Smooth muscle cell (in vitro differentiated cells): Measurements from ENCODE around the gene RAB3C. TPM values are rescaled to one million over a fixed set of nuclear protein-coding genes. Genes with fewer than 3 reads are reported as not detected.

Experiments
- DNase-seq: peaks from one replicate; lab custom pipeline; 2025; ENCODE audit not compliant: unreplicated experiment; lab: John Stamatoyannopoulos, UW
- H2AFZ ChIP-seq: fragments of 200-600 bp; sonication (generic); 2 replicates; pipeline ENCODE4 v1.6.0; 2016; ENCODE audit warnings: antibody characterized with exemption, low read depth, mild to moderate bottlenecking
- H3F3A ChIP-seq: fragments of 200-600 bp; sonication (generic); 2 replicates; pipeline ENCODE4 v1.6.0; 2017; ENCODE audit warnings: antibody characterized with exemption, low read depth
- H3K27ac ChIP-seq: fragments of 200-600 bp; sonication (generic); 2 replicates; pipeline ENCODE4 v1.5.1; 2016; ENCODE audit warnings: low read depth, mild to moderate bottlenecking
- H3K27me3 ChIP-seq: fragments of 200-600 bp; sonication (generic); 2 replicates; pipeline ENCODE4 v1.6.1; 2016; ENCODE audit warnings: low read depth, mild to moderate bottlenecking
- H3K36me3 ChIP-seq: fragments of 200-600 bp; sonication (generic); 2 replicates; pipeline ENCODE4 v1.5.1; 2016; ENCODE audit warnings: low read depth
- H3K4me1 ChIP-seq: fragments of 200-600 bp; sonication (generic); 2 replicates; pipeline ENCODE4 v1.5.1; 2016; ENCODE audit warnings: low read depth
- H3K4me2 ChIP-seq: fragments of 200-600 bp; sonication (generic); 2 replicates; pipeline ENCODE4 v1.6.0; 2016; ENCODE audit warnings: mild to moderate bottlenecking
- H3K4me3 ChIP-seq: fragments of 200-600 bp; sonication (generic); 2 replicates; pipeline ENCODE4 v1.5.1; 2016; ENCODE audit warnings: mild to moderate bottlenecking
- H3K79me2 ChIP-seq: fragments of 200-600 bp; sonication (generic); 2 replicates; pipeline ENCODE4 v1.6.0; 2016; ENCODE audit warnings: low read depth, mild to moderate bottlenecking
- H3K9ac ChIP-seq: fragments of 200-600 bp; sonication (generic); 2 replicates; pipeline ENCODE4 v1.6.0; 2016; ENCODE audit warnings: low read depth
- H3K9me3 ChIP-seq: fragments of 200-600 bp; sonication (generic); replicated peaks from 2 replicates; pipeline ENCODE4 v1.5.1; 2016; ENCODE audit warnings: low read depth
- H4K20me1 ChIP-seq: fragments of 200-600 bp; sonication (generic); 2 replicates; pipeline ENCODE4 v1.6.0; 2016; ENCODE audit warnings: low read depth
- CTCF ChIP-seq: fragments of 200-600 bp; sonication (generic); IDR thresholded peaks from 2 replicates; pipeline ENCODE4 v1.5.1; 2017; ENCODE audit warnings: borderline replicate concordance, mild to moderate bottlenecking, antibody characterized with exemption; ENCODE audit not compliant: insufficient read depth, poor library complexity, severe bottlenecking
- WGBS: methylation state at CpG from one replicate; pipeline ENCODE4 v1.1.7; 2016; ENCODE audit warnings: low lambda C conversion rate; 5-methylcytosine and 5-hydroxymethylcytosine counted together
- polyA plus RNA-seq: library from polyadenylated mRNA; unstranded; fragments of >200 nt; fragmentation: Nextera tagmentation; extraction: Ambion mirVana; gene quantifications from 2 replicates; pipeline ENCODE4 v1.2.1, GENCODE V29; 2016
- total RNA-seq: library from RNA; depleted of rRNA; stranded (reverse); fragments of >200 nt; gene quantifications from 2 replicates; pipeline ENCODE4 v1.2.3, GENCODE V29; 2014

RAB3C gene
- total and polyA plus RNA-seq, 2 experiments from 2014 or later: 0.10 to 1.1 TPM

- Histone ChIP-seq H3K9ac (no peak overlapping the region), H3K4me3 (no peak overlapping the region), H3K27ac (no peak overlapping the region), H3K36me3 (no peaks in the 10 kb centered on the region), H2AFZ (no peak overlapping the region), H3K27me3 (no peaks in the 10 kb centered on the region), H3F3A (no peaks in the 10 kb centered on the region), H3K4me2 (no peak overlapping the region), H3K9me3 (no peaks in the 10 kb centered on the region), H3K4me1 (no peaks in the 10 kb centered on the region), H4K20me1 (no peaks in the 10 kb centered on the region), H3K79me2 (no peaks in the 10 kb centered on the region)
- TF ChIP-seq CTCF: no peak
- 100% methylated on average over 2 of the region's 2 CpGs for WGBS
- no peak for DNase-seq
These were observed 142.1 kb downstream of the RAB3C start for GRCh38 chr5:58724992-58725391.

GRCh38 chr5:58731641-58732040, 148.8 kb downstream of the RAB3C start:
- Histone ChIP-seq H3K4me2 (no peak overlapping the region), H3K4me3 (no peak overlapping the region), H3K79me2 (no peaks in the 10 kb centered on the region), H3K9ac (no peak overlapping the region), H4K20me1 (no peaks in the 10 kb centered on the region), H2AFZ (no peak overlapping the region), H3K27me3 (no peaks in the 10 kb centered on the region), H3K4me1 (peaks cover 9% of the 10 kb centered on the region), H3K36me3 (no peaks in the 10 kb centered on the region), H3K27ac (no peak overlapping the region), H3K9me3 (no peaks in the 10 kb centered on the region), H3F3A (no peaks in the 10 kb centered on the region)
- 89% methylated on average over 1 of the region's 1 CpG for WGBS
- no peak for DNase-seq
- no peak for TF ChIP-seq CTCF

- 89% methylated on average over 1 of the region's 1 CpG for whole genome bisulfite sequencing
- TF ChIP-seq CTCF: no peak
- DNase-seq: no peak
- no peaks in the 10 kb centered on the region for H3K36me3 ChIP-seq
- no peaks in the 10 kb centered on the region for H3K27me3 ChIP-seq
- no peaks in the 10 kb centered on the region for H3F3A ChIP-seq
- H3K4me2 ChIP-seq: no peak overlapping the region
- no peaks in the 10 kb centered on the region for H3K79me2 ChIP-seq
- no peaks in the 10 kb centered on the region for H4K20me1 ChIP-seq
- H3K4me3 ChIP-seq: no peak overlapping the region
- no peak overlapping the region for H3K9ac ChIP-seq
- H3K27ac ChIP-seq: no peak overlapping the region
- peaks cover 9% of the 10 kb centered on the region for H3K4me1 ChIP-seq
- H3K9me3 ChIP-seq: no peaks in the 10 kb centered on the region
- no peak overlapping the region for H2AFZ ChIP-seq
These were observed 152.8 kb downstream of the RAB3C start for GRCh38 chr5:58735637-58736036.

- no peak overlapping the region for H3K4me3 ChIP-seq
- 94% methylated on average over 5 of the region's 5 CpGs for WGBS
- no peaks in the 10 kb centered on the region for H3K79me2 ChIP-seq
- no peaks in the 10 kb centered on the region for H3K27me3 ChIP-seq
- H3K4me1 ChIP-seq: peaks cover 9% of the 10 kb centered on the region
- no peak overlapping the region for H3K4me2 ChIP-seq
- no peaks in the 10 kb centered on the region for H3K9me3 ChIP-seq
- no peak overlapping the region for H3K9ac ChIP-seq
- no peaks in the 10 kb centered on the region for H3K36me3 ChIP-seq
- DNase-seq: no peak
- no peaks in the 10 kb centered on the region for H4K20me1 ChIP-seq
- no peak for TF ChIP-seq CTCF
- no peaks in the 10 kb centered on the region for H3F3A ChIP-seq
- no peak overlapping the region for H3K27ac ChIP-seq
- H2AFZ ChIP-seq: no peak overlapping the region
These were observed 153.3 kb downstream of the RAB3C start for GRCh38 chr5:58736214-58736613.
